ENCODE measurements around the gene NUP210L. TPM values are rescaled to one million over a fixed set of nuclear protein-coding genes. Genes with fewer than 3 reads are reported as not detected.
A peak's percentile ranks its signal among the peaks of the same experiment; 100 is the strongest.

Gene NUP210L
- total and polyA plus RNA-seq, 9 of the 15 experiments (the other 6 are each of a cell fraction or from before 2014, with no cell fraction given) = 0.01 to 0.04 TPM; not detected in 7

- TF ChIP-seq NEUROD1 (IDR thresholded peaks at IDR 0.05; ENCODE audit: borderline replicate concordance, low read depth, low read length, partially characterized antibody) = no peak
- TF ChIP-seq NR2C1 (IDR thresholded peaks at IDR 0.05) = no peak
- TF ChIP-seq NR2C1 (tag; IDR thresholded peaks at IDR 0.05) = 0 out of 2 replicates have a peak, but pooled peaks have one; percentile 26
- TF ChIP-seq ZHX1 (conservative IDR thresholded peaks at IDR 0.05; ENCODE audit: low read length) = no peak
- TF ChIP-seq CAMTA2 (CRISPR knock-in tag; conservative IDR thresholded peaks at IDR 0.05) = no peak; the same call in 1 of the 2 replicates
- TF ChIP-seq ZBTB34 (CRISPR knock-in tag; IDR thresholded peaks at IDR 0.05) = no peak
- TF ChIP-seq NRF1 (conservative IDR thresholded peaks at IDR 0.05 in 1 of 2, IDR thresholded peaks at IDR 0.05 in 1 of 2) = peak; percentile 55 to 65; a peak in 2 of 4 replicates
- TF ChIP-seq ZBTB40 (IDR thresholded peaks at IDR 0.05) = peak; percentile 66
- no peak for TF ChIP-seq ZBTB40 (CRISPR knock-in tag; IDR thresholded peaks at IDR 0.05)
- TF ChIP-seq CCNT2 (IDR thresholded peaks at IDR 0.05; ENCODE audit: borderline replicate concordance, extremely low read depth, insufficient read length, low read depth, low read length) = peak; percentile 23
- TF ChIP-seq ZNF124 (CRISPR knock-in tag; IDR thresholded peaks at IDR 0.05) = no peak
- no peak for TF ChIP-seq JUND (IDR thresholded peaks at IDR 0.05; ENCODE audit: borderline replicate concordance, low read depth, low read length)
- no peak for TF ChIP-seq JUND (tag; IDR thresholded peaks at IDR 0.05; ENCODE audit: borderline replicate concordance, low read depth, low read length)
- peak; percentile 10 for TF ChIP-seq RBM22 (IDR thresholded peaks at IDR 0.05; ENCODE audit: low read depth, low read length, poor library complexity, severe bottlenecking)
These were observed 208.9 kb downstream of the NUP210L start (continued) for GRCh38 chr1:153945795-153946621.

Measured in K562 (cell line).